Activated T-helper 2 cell treated with anti-CD3 and anti-CD28 coated beads, Interferon-gamma antibody, Interleukin-2, Interleukin-4, amounts not matched to agents 10 μg/mL and 5 μg/mL and 100 μg/mL, durations not matched to agents 14 hours and 24 hours and 36 hours (primary cell): ENCODE measurements around the gene CYP2A7. TPM values are rescaled to one million over a fixed set of nuclear protein-coding genes. Genes with fewer than 3 reads are reported as not detected.
"Not testable (repeated sequence)": the region's sequence is repeated elsewhere in the genome, so short reads cannot be mapped to it uniquely, and the experiment has no call there.

Source experiments
- DNase-seq: peaks from one replicate; pipeline ENCODE4 v3.0.0; 2021; ENCODE audit warnings: low spot score
- H3K27ac Mint-ChIP-seq: one replicate; pipeline ENCODE4 v1.8.0; 2021; ENCODE audit warnings: mixed read lengths
- H3K27me3 Mint-ChIP-seq: one replicate; pipeline ENCODE4 v1.8.0; 2021; ENCODE audit warnings: low read depth, mixed read lengths
- H3K36me3 Mint-ChIP-seq: one replicate; pipeline ENCODE4 v1.8.0; 2021; ENCODE audit warnings: low read depth, mixed read lengths
- H3K4me1 Mint-ChIP-seq: one replicate; pipeline ENCODE4 v1.8.0; 2021; ENCODE audit warnings: low read depth, mixed read lengths
- H3K4me3 Mint-ChIP-seq: one replicate; pipeline ENCODE4 v1.8.0; 2021; ENCODE audit warnings: low read depth, mild to moderate bottlenecking, moderate library complexity, mixed read lengths
- H3K9me3 Mint-ChIP-seq: one replicate; pipeline ENCODE4 v1.8.0; 2021; ENCODE audit warnings: mixed read lengths
- intact Hi-C: fragments of 100-400 bp; cut with micrococcal nuclease; formaldehyde crosslinking; loops from one replicate; pipeline ENCODE4 v1.15.1; 2023
- total RNA-seq: library from RNA; stranded (reverse); gene quantifications from 2 replicates; pipeline ENCODE4 v1.2.3, GENCODE V29; 2022

Gene CYP2A7
- total RNA-seq, 1 donor from 2014 or later, result not detected

DNA sequence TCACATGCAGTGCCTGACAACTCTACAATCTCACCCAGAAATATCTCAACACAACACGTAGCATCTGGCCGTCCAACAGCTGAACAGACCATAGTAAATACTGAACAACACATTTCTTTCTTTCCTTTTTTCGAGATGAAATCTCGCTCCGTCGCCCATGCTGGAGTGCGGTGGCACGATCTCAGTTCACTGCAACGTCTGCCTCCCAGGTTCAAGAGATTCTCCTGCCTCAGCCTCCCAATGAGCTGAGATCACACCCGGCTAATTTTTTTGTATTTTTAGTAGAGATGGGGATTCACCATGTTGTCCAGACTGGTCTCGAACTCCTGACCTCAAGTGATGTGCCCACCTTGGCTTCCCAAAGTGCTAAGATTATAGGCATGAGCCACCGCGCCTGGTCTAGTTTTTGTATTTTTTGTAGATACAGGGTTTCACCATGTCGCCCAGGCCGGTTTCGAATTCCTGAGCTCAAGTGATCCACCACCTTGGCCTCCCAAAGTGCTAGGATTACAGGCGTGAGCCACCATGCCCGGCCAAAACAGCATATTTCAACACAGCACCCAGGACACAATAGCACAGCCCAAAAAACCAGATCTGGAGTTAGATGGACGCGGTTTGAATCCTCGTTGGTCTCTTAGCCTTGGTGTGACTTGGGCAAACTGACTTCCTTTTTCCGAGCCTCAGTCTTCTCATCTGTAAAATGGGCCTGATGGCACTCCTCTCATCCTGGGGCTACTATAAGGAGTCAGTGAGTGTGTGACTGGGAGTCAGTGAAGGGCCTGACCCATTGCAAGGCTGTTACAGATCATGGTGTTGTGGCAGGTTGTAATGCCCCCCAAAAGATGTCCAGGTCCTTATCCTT, 54.4 kb downstream of the CYP2A7 start:
- Mint-ChIP-seq H3K27ac (no peak overlapping the region), H3K36me3 (peaks cover 9% of the 10 kb centered on the region), H3K4me1 (peaks cover 13% of the 10 kb centered on the region), H3K9me3 (no peaks in the 10 kb centered on the region), H3K27me3 (no peaks in the 10 kb centered on the region), H3K4me3 (no peak overlapping the region)
- no peak for DNase-seq
- intact Hi-C loops, result no loop called here

DNA sequence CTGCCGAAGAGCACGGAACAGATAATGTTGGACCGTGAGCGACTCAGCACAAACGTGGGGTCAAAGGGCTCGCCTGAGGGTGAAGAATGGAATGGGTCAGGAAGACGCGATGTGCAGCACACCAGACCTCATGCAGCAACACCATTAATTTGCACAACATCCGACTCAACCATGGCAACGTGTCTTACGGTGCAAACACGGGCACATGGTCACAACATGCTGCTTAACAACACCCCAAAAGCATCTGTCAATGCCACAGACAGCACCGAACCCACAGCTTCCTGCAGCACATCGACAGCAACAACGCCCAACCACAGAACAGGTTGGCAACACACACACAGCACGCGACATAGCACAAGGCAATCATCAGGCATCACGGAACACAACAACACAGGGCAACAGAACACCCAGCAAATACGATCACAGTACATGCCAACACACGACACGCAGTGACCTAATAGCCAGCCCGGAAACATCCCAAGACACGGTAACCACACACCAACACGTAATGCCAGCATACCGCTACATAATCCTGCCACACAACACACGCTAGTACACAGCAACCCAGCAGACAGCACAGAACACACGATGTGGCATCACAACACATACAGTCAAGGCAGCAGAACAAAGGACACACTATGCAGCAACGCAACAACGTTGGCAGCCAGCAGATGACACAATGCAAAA, 55.2 kb downstream of the CYP2A7 start:
- H3K36me3 Mint-ChIP-seq, H3K4me3 Mint-ChIP-seq, H3K27ac Mint-ChIP-seq, H3K9me3 Mint-ChIP-seq, H3K27me3 Mint-ChIP-seq, intact Hi-C loops: not testable (repeated sequence)
- peak; percentile 55 for DNase-seq
- H3K4me1 Mint-ChIP-seq, result peaks cover 12% of the 10 kb centered on the region

DNA sequence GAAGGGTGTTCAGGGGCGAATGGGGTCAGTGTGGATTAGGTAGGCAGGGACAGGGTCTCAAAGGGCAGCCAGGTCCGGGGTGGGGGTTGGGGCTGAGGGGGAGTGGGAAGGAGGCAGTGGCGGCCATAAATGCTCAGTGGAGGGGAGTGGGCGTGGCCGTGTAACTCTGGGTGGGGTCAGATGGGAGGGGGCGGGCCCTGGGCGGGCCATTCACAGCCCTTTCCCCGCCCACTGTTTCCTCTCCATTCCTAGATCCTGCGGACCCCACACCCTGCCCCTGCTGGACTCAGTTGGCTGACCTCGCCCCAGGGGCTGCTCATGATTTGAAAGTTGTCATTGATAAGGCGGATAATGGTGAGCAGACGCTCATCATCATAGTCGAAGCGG, 55.7 kb downstream of the CYP2A7 start:
- H3K36me3 Mint-ChIP-seq, H3K27me3 Mint-ChIP-seq, H3K4me3 Mint-ChIP-seq, H3K9me3 Mint-ChIP-seq, DNase-seq, H3K27ac Mint-ChIP-seq, intact Hi-C loops: not testable (repeated sequence)
- H3K4me1 Mint-ChIP-seq, result peaks cover 12% of the 10 kb centered on the region

DNA sequence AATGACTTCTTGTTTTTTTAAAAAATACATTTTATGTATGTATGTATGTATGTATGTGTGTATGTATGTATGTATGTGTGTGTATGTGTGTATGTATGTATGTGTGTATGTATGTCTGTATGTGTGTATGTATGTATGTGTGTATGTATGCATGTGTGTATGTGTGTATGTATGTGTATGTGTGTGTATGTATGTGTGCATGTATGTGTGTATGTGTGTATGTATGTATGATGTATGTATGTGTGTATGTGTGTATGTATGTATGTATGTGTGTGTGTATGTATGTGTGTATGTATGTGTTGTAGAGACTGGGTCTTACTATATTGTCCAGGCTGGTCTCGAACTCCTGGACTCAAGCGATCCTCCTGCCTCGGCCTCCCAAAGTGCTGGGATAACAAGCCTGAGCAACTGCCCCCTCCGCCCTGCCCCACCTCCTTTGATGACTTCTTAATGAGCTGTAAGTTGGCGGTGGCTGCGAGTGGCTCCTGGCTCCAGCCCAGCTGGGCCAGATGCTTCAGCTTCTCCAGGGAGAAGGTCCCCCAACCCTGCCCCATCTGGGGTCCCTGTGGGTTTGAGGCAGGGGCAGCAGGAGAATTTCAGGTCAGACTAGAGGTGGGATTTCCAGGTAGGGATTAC, 56.5 kb downstream of the CYP2A7 start:
- peaks cover 12% of the 10 kb centered on the region for H3K4me1 Mint-ChIP-seq
- intact Hi-C loops, H3K27ac Mint-ChIP-seq, H3K27me3 Mint-ChIP-seq, DNase-seq, H3K4me3 Mint-ChIP-seq, H3K9me3 Mint-ChIP-seq, H3K36me3 Mint-ChIP-seq: not testable (repeated sequence)

Other genes starting within 250 kb of the CYP2A7 start
- 18.0 and 27.0 TPM in 2 replicates for gene NUMBL, start 191.6 kb downstream of the CYP2A7 start, total RNA-seq
- 33.5 and 36.7 TPM in 2 replicates for gene COQ8B, start 165.3 kb downstream of the CYP2A7 start, total RNA-seq
- gene ITPKC, start 165.1 kb downstream of the CYP2A7 start, total RNA-seq, result 7.4 and 8.4 TPM in 2 replicates
- 13.2 and 14.2 TPM in 2 replicates for gene ACTMAP, start 131.8 kb downstream of the CYP2A7 start, total RNA-seq
- gene SNRPA, start 131.0 kb downstream of the CYP2A7 start, total RNA-seq, result 257 and 267 TPM in 2 replicates
- gene MIA, start 106.7 kb downstream of the CYP2A7 start, total RNA-seq, result 0.69 TPM in 1 of 2 replicates, not detected in the other
- 50.1 and 50.4 TPM in 2 replicates for gene RAB4B, start 104.0 kb downstream of the CYP2A7 start, total RNA-seq
- gene EGLN2, start 83.0 kb downstream of the CYP2A7 start, total RNA-seq, result 98.5 and 104 TPM in 2 replicates
- not detected in 2 replicates for gene CYP2A6, start 31.8 kb downstream of the CYP2A7 start, total RNA-seq
- not detected in 2 replicates for gene CYP2B6, start 109.1 kb upstream of the CYP2A7 start, total RNA-seq
- gene CYP2A13, start 206.2 kb upstream of the CYP2A7 start, total RNA-seq, result not detected in 2 replicates
- gene CYP2F1, start 232.2 kb upstream of the CYP2A7 start, total RNA-seq, result not detected in 2 replicates